NOMO-1 treated with dmso at 0.1 percent for 144 hours (cell line): ENCODE results near the gene KIAA1217.

Source experiments
- DNase-seq: peaks from one replicate; lab custom pipeline; 2025; ENCODE audit not compliant: unreplicated experiment; lab: John Stamatoyannopoulos, UW

KIAA1217 gene

DNA sequence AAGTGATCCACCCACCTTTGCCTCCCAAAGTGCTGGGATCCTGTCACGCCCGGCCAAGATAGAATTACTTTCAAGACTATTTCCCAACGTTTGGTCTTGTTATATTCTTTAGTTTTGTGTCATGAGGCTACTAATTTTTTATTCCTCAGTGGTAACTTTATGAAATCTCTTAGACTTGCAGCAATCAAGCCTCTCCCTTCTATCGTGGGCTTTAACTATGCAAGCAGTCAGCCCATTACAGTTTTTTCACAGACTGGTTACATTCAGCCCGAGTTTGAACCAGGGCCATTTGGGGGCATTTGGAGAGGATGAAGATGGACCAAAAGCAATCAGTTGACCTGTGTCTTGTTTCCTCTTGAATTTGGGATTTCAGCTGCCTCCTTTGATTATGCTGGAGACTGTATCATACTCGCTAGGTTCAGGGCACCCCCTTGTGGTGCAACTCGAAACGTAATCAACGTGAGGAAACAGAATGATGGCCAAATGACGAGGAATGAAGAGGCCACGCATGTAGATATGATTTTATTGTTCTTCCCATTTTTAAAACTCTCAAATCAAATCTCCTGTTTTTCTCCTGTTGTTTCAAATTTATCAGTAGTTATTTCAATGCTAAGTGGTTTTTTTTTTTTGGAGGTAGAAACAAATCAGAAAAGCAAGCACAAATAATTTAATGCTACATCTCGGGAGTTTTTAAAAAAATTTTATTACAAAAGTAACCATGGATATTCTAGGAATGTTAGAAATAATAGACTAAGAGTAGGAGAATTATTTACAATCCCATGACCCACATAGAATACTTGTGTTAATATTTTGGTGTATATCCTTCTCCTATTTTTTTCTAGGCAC, 151.6 kb downstream of the KIAA1217 start:
- peak; percentile 0 for DNase-seq

DNA sequence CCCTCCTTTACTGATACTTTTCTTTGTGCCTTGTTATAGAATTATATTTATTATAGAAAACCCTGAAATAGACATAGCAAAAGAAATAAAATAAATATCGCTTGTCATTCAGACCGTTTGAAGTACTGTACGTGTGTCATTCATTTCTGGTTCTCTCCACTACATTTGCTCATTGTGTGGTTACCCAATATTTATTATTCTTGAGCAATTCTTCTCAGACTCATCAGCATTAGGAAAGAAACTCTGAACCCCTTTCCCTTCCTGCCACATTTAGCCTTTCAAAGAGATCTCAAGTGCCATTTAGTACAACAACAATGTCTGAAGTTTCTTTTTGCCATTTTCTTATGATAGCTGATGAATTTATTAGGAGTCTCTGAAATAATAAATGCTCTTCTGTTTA, 154.1 kb downstream of the KIAA1217 start:
- no peak for DNase-seq

DNA sequence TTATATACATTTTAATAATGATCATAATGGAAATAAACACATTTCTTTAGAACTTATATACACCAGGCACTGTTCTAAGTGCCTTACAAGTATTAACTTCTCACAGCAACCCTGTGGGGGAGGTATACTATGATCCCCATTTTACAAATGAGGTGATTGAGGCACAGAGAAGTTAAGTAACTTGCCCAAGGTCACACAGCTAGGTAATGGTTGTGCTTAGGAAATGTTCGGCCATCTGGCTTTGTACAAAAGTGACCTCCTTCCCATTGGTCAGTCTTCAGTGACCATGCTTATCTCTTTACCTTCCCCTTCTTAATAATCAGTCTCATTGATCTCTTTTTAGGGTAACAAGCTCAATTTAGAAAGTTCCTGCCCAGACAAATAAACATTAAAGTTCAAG, 158.8 kb downstream of the KIAA1217 start:
- DNase-seq = no peak

DNA sequence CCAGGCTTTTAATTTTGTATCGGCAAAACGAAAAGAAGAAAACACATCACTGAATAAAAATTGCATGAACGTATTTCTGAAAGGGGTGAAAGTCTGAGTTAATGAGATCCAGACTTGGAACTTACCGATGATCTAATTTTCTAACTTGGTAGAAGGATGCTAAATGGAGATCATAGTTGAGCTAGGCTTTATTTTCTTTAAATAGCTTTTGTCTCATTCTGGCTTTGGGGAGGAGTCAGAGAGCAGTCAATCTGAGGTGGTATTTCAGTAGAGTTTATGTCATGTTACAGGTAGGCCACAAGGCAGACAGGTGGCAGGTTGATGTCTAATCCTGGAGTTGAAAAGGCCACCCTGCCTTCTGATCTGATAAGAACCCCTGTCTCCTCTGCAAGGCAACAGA, 161.9 kb downstream of the KIAA1217 start:
- DNase-seq = no peak

DNA sequence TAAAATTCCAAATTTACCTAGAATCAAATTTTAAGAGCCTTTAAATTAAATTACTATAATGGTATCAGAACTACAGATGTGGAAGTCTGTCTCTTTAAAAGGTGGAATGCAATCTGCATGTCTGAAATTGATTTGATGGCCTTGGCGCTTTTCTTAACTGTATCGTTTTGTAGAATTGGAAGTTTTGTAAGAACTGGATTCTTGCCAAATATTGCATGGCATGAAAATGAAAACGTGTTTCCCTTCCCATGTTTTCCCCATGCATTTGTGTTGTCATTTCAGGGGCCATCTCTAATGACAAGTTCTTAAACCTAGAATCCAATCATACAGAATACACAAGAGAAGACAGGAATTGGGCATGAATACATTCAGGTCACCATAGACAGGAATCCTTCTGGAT, 162.5 kb downstream of the KIAA1217 start:
- DNase-seq = no peak

DNA sequence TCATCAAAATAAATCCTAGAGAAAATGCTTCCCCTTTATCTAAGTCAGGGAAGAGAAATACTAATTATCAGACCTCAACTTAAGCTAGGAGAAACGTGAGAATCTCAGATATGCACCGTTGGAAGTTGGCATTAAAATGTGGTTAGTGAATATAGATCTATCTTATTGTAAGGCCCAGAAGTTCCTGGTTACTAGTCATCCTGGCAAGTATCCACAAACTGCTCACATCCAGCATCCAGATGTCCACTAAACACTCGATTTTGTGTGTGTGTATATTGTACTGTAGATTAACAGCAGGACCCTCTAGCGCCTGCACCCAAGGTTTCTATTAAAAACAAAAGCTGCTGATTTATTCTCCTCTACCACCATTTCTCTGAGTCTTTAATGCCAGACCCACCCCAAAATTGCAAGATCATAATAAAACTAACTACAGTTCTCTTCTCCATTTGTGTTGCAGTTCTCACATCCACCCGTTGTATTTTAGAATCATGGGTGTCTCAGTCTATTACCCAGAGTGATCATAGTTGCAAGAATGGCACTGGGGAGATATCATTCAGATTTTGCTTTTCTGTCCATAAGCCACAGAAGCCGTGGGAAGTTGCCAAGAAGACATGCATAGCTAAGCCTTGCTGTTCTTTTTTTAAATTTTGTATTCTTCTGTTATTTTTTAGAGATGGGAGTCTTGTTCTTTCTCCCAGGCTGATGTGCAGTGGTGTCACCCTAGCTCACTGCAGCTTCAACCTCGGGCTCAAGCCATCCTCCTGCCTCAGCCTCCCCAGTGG, 165.4 kb downstream of the KIAA1217 start:
- no peak for DNase-seq

DNA sequence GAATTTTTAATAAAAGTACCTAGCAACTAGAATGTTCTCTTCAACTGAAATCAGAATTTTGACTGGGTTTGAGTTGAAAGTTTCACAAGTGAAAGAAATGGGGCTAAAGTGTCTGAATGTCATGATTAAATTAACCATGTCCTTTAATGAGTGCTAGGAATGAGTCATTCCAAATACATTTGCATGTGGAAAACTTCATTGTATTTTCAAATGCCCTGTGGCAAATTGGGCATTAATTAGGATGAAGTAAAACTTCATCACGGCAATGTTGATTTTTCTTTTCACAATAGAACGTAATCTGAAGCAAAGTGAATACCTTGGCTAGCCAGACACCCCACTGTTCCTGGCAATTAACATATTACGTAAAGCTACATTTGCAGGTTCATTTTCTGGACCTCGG, 166.6 kb downstream of the KIAA1217 start:
- DNase-seq = no peak

DNA sequence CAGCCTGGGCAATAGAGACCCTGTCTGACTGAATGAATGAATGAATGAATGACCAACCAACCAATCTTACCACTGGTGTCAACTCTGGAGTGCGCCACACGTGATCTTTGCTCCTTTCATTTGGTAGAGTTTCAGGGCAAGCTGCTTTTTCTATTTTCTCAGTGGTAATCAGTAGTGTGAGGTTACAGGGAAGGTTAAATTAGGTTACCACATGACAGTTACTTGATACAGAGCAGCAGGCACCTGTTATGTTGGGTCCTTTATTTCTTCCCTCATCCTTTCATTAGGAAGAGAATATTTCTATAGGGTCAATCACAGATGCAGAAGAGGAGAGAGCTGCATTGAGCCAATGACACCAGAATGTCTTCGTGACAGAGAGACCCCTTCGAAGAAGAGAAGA, 167.8 kb downstream of the KIAA1217 start:
- no peak for DNase-seq

DNA sequence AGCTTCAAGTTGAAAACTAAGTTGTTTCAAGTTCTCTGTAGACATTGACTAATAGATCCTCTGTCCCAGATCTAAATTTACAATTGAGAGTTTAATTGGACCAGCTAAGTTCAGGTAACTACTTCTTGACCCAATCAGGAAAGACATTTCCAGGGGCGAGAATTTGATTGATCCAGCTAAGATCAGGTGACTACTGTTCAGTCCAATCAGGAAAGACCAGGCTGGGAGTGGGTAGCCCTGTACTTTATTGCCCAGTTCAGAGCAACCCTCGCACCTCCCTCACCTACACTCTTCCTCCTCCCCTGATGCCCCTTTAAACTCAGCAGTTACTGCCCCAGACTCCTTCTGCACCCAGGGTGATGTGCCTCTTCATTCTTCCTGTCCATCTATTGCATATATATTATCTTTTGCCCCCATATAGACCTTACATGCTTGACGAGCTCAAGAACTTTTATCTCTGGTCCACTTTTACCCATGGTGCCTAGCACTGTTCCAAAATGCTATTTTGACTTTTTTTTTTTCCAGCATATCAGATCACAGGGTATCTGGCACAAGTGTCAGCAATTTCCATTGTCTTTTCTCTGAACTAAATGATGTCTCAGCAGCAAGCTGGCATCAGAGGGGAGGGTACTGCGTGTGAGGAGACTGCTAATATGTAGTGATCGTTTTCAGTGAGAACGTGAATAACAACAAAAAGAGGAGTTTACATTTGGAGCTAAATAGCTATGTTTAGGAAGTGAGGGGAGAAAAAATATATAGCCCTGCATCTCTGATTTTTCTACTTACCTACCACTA, 169.4 kb downstream of the KIAA1217 start:
- DNase-seq = no peak

DNA sequence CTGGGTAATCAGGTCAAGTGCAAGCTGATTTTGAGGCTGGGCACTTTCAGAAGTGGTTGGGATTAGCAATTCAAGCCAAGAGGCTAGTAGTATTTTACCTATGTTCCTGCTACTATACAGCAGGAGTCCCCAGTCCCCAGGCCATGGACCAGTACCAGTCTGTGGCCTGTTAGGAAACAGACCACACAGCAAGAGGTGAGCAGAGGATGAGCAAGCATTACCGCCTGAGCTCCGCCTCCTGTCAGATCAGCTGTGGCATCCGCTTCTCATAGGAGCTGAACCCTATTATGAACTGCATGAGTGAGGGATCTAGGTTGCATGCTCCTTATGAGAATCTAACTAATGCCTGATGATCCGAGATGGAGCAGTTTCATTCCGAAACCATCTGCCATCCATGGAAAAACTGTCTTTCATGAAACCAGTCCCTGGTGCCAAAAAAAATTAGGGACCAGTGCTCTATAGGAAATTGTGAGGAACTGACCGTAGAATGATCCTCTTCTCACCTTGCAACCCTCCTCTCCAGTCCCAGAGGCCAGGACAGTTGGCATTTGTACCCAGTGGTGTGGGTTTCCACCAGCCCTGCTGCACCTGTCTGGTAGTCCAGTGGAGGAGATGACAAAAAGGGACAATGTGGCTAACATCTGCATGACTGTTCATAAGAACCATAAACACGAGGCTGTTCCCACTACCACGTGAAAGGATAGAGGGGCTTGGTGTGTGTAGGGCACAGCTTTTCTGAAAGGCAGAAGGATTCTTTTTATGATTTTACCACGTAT, 172.5 kb downstream of the KIAA1217 start:
- DNase-seq = no peak

DNA sequence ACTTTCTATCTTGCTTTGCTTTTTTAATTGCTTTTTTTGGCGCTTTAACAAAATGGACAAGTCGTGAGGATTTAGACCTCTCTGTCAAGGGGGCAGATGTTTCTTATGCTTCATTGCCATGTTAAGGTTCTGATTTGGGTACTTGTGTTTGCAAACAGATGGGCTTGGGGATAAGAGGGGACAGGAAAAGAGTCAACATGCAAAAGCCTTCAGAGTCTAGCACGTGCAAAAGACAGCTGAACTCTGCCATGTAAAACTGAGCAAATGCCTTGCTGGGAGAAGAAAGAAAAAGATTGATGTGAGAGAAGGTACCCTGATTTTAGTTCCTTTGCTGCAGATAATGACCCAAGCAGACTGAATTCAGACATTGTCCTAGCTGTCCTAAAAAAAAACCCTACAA, 173.1 kb downstream of the KIAA1217 start:
- no peak for DNase-seq

DNA sequence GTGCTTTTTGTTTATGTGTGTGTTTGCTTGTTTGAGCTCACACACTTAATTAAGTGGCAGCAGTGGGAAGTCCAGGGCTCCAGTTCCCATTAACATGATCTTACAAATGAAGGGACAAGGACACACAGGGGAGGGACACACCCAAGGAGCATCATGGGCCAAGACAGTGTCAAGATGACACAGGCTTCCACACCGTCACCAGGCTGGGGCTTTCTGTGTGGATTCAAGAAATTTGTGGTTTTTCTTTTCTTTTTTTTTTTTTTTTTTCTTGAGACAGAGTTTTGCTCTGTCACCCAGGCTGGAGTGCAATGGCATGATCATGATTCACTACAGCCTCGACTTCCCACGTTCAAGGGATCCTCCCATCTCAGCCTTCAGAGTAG, 173.6 kb downstream of the KIAA1217 start:
- no peak for DNase-seq

DNA sequence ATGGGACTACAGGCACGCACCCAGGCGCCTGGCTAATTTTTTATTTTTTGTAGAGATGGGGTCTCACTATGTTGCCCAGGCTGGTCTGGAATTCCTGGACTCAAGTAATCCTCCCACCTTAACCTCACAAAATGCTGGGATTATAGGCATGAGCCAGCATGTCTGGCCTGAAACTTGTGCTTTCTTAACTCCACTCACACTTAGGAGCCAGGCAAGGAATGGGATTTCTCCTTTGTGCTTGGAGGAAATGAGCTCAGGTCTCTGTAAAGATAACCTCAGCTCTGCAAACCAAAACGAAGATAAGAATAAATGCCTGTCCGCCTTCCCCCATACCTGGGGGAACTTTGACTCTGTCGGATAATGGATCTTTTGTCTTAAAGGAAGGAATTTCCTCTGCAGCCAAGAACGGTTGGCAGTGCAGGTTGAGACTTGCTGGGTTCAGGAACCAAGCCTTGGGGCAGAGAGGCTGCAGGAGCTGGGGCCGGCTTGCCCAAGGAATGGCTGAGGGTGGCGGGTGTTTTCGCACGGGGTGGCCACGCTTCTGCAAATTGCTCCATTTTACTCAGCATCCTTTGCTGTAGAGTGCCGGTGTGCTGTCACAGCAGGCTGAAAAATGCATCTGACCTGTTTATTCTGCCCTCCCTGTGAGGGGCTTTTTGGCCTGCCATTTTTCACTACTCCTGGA, 174.2 kb downstream of the KIAA1217 start:
- no peak for DNase-seq

DNA sequence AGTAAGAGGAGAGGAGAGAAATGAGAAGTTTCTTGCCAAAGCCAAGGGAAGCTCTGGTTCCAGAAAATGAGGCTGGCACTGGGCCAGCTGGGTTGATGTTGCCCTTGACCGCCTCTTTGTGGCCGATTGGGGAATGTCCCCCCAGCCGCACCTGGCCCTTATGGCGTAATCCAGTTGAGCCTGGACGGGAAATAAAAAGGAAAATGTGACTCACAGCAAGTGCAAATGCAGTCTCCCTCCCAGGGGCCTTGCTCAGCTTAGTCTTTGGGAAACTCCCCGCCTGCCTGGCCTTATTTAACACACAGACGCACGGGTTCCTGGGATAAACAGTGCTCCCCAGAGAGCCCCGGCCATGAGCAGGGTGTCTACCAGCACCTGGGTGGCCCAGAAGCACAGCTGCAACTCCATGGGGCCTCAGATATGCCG, 174.8 kb downstream of the KIAA1217 start:
- DNase-seq = peak; percentile 71

DNA sequence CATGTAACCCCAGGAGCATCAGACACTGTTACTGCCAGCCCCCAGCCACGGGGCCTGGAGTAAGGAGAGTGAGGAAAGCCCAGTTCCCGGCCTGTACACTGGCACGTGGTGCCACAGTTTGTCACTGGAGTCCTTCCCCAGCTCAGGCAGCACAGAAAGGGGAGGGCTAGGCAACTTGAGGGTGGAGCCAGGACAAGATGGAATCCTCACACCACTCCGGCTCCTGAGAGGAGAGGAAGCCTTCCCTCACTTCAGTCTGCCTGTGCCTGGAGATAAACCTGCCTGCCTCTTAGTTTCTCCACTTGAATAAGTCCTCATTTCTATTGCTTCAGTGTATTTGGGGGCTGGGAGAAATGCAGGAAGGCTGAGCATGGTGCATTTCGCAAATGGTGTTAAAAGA, 176.0 kb downstream of the KIAA1217 start:
- DNase-seq = no peak

DNA sequence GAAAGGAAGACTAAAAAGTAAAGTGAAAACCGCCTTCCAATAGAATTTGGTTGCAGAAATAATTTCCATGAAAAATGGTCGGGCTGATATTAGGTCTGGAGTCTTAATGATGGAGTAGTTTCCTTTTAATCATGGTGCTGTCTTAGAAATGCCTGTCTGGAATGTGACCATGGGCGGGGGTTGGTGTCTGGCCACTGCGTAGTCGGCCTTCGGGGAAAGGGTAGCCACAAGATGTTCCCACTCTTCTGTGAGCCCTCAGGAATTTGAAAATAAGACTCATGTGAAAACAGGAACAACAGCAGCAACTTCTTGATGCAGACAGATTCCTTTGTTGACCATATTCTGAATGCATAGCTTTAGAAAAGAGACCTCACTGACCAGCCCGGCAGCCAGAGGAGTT, 176.8 kb downstream of the KIAA1217 start:
- no peak for DNase-seq

DNA sequence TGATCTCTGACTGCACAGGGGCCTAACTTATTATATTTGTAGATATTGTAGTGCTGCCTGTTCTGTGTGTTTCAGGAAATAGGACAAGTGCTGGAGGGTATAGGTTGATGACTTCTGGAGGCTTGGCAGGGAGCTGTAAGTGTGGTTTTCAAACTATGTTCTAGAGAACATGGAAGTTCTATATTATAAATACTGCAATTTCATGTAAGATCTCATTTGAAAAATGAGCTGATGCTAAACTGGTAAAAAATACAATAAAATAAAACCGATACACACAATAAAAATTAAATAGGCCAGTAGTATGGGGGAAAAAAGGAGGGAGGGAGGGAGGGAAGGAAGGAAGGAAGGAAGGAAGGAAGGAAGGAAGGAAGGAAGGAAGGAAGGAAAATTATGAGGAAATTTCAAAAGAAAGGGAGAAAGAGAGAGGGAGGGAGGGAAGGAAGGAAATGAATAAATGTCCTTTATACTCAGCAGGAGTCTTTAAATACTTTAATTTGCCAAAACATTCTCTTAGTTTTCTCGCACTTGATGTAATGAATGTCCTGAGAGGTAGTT, 181.3 kb downstream of the KIAA1217 start:
- DNase-seq = no peak

DNA sequence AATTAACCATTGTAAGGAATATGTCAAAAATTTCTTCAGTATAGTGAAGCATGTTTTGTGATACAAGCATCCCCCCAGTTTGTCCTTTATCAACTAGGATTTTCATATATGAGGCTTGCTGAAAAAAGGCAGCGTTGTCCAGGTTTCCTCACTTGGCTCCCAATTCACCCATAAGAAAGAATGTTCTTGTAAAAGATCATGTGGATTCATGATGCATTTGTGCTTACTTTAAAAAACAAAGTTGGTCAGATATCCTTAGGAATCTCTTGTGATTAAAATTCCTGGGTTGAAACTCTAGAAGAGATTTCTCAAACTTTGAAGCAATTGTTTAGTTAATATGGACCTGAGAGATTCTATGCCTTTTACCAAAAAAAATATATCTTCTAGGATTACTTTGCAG, 181.8 kb downstream of the KIAA1217 start:
- DNase-seq = no peak

DNA sequence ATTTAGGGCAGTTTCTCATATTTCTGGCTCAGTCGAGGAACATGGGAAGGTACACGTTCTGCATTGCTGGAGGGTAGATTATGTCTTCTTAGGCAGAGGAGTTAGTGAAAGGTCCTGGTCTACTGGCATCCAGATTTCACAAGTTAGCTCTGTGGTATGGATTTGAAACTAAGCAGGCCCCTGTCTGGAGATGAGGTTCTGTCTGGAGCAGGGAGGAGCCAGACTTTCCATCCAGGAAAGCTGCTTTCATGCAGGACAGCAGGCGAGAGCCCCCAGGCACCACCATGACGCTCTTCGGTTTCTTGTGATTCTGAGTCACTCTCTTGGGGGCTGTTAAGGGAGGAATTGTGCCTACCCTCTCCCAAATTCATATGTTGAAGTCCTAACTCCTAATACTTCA, 184.3 kb downstream of the KIAA1217 start:
- no peak for DNase-seq
